Fibroblast of skin of left biceps (primary cell): Measurements from ENCODE around the gene ARHGAP18.

Experiments used
- DNase-seq, 2 experiments: peaks; one replicate each; pipeline ENCODE4 v3.0.0-alpha.2; 2013; ENCODE audit warnings: low read depth in 2 of 2

ARHGAP18 gene

GRCh38 chr6:129691709-129692108 is 18.3 kb downstream of the ARHGAP18 start:
- DNase-seq, result no peak

- no peak for DNase-seq
Observed at GRCh38 chr6:129691043-129691640, 18.8 kb downstream of the ARHGAP18 start.

GRCh38 chr6:129686941-129687627 is 22.9 kb downstream of the ARHGAP18 start:
- no peak for DNase-seq

GRCh38 chr6:129685662-129686031 is 24.3 kb downstream of the ARHGAP18 start:
- no peak for DNase-seq

GRCh38 chr6:129684903-129685661 is 24.9 kb downstream of the ARHGAP18 start:
- DNase-seq, result no peak

- DNase-seq, result no peak
Observed at GRCh38 chr6:129684323-129684884, 25.6 kb downstream of the ARHGAP18 start.

GRCh38 chr6:129683601-129684322 is 26.2 kb downstream of the ARHGAP18 start:
- DNase-seq, result peak; percentile 93 to 95

GRCh38 chr6:129681913-129682205 is 28.1 kb downstream of the ARHGAP18 start:
- no peak for DNase-seq

- no peak for DNase-seq
Observed at GRCh38 chr6:129680633-129681032, 29.3 kb downstream of the ARHGAP18 start.

- DNase-seq, result no peak
Observed at GRCh38 chr6:129679758-129680157, 30.2 kb downstream of the ARHGAP18 start.

GRCh38 chr6:129679275-129679674 is 30.7 kb downstream of the ARHGAP18 start:
- peak; percentile 52 to 63 for DNase-seq

GRCh38 chr6:129678463-129678862 is 31.5 kb downstream of the ARHGAP18 start:
- no peak for DNase-seq

GRCh38 chr6:129677620-129678325 is 32.2 kb downstream of the ARHGAP18 start:
- DNase-seq, result no peak

- DNase-seq, result no peak
Observed at GRCh38 chr6:129675669-129676472, 34.1 kb downstream of the ARHGAP18 start.

GRCh38 chr6:129673748-129674147 is 36.2 kb downstream of the ARHGAP18 start:
- no peak for DNase-seq

GRCh38 chr6:129672881-129673631 is 36.9 kb downstream of the ARHGAP18 start:
- peak; percentile 40 to 47 for DNase-seq

- no peak for DNase-seq
Observed at GRCh38 chr6:129672341-129672682, 37.7 kb downstream of the ARHGAP18 start.

- DNase-seq, result no peak
Observed at GRCh38 chr6:129671442-129672340, 38.3 kb downstream of the ARHGAP18 start.

GRCh38 chr6:129670634-129671033 is 39.3 kb downstream of the ARHGAP18 start:
- DNase-seq, result no peak
